HPDE6-E6E7 (cell line): ENCODE results near the gene CCDC171.

Experiments
- DNase-seq: peaks from one replicate; pipeline ENCODE4 v3.0.0; 2011; ENCODE audit warnings: missing footprints; ENCODE audit errors: extremely low spot score

CCDC171 gene

GRCh38 chr9:15873573-15874177 is 320.8 kb downstream of the CCDC171 start:
- DNase-seq, result peak; percentile 4

GRCh38 chr9:15882328-15882727 is 329.5 kb downstream of the CCDC171 start:
- DNase-seq, result no peak

- DNase-seq, result no peak
These were observed 330.0 kb downstream of the CCDC171 start for GRCh38 chr9:15882883-15883282.

- DNase-seq, result no peak
These were observed 332.6 kb downstream of the CCDC171 start for GRCh38 chr9:15885464-15885863.

- no peak for DNase-seq
These were observed 336.7 kb downstream of the CCDC171 start for GRCh38 chr9:15889555-15889954.

- DNase-seq, result no peak
These were observed 348.7 kb downstream of the CCDC171 start for GRCh38 chr9:15901572-15901971.

- DNase-seq, result no peak
These were observed 356.5 kb downstream of the CCDC171 start for GRCh38 chr9:15909297-15909696.

- DNase-seq, result no peak
These were observed 362.9 kb downstream of the CCDC171 start for GRCh38 chr9:15915711-15916110.

GRCh38 chr9:15927161-15927560 is 374.3 kb downstream of the CCDC171 start:
- DNase-seq, result no peak

- DNase-seq, result no peak
These were observed 382.9 kb downstream of the CCDC171 start for GRCh38 chr9:15935661-15936305.

- no peak for DNase-seq
These were observed 383.6 kb downstream of the CCDC171 start for GRCh38 chr9:15936306-15936921.

GRCh38 chr9:15942831-15943424 is 390.1 kb downstream of the CCDC171 start:
- no peak for DNase-seq

- DNase-seq, result no peak
These were observed 391.5 kb downstream of the CCDC171 start for GRCh38 chr9:15944341-15944740.

GRCh38 chr9:15959663-15960062 is 406.8 kb downstream of the CCDC171 start:
- no peak for DNase-seq

GRCh38 chr9:15961217-15961616 is 408.4 kb downstream of the CCDC171 start:
- DNase-seq, result no peak

- no peak for DNase-seq
These were observed 412.5 kb downstream of the CCDC171 start for GRCh38 chr9:15965246-15965745.

- no peak for DNase-seq
These were observed 413.6 kb downstream of the CCDC171 start for GRCh38 chr9:15966471-15966870.

GRCh38 chr9:15967068-15967467 is 414.2 kb downstream of the CCDC171 start:
- DNase-seq, result no peak

- no peak for DNase-seq
These were observed 419.9 kb downstream of the CCDC171 start for GRCh38 chr9:15972760-15973159.

- DNase-seq, result no peak
These were observed 422.4 kb downstream of the CCDC171 start for GRCh38 chr9:15975101-15975778.

- DNase-seq, result no peak
These were observed 424.6 kb downstream of the CCDC171 start for GRCh38 chr9:15977438-15977837.

GRCh38 chr9:15982182-15982581 is 429.3 kb downstream of the CCDC171 start:
- DNase-seq, result no peak
